ENCODE results near the gene TMPRSS11F.

TMPRSS11F gene

DNA sequence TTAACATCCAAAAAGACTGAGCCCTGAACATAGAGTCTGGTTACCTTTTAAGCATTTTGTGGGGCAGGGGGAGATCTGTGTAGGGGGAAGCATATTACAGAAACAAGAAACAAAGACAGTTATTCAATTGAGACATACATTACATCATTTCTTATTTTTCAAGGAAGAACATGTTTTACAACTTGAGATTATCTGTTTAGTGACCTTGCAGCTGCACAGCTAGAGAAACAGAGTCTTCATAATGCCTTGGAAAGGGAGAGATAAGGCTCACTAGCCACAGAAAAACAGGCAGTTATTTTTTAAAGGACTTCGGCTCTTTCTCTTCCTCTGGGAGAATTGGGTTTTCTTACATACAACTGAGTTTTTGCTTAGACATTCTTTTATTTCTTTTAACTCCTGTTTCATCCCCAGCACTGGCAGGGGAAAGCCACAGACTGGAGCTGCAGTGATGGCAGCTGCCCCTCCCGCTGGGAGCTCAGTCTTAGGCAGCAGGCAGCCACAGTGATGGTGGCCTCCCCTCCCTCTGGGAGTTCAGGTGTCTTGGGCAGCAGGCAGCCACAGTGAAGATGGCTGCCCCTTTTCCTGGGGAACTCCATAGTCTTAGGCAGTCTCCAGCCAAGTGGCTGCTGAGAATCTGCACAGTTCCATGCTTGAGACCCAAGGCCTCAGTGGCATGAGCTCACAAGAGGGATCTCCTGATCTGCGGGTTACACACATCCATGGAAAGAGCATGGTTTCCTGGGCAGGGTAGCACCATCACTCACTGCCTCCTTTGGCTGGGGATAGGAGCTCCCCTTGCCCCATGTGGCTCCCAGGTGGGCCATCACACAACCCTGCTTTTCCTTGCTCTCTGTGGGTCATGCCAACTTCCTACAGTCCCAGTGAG is 19.4 kb upstream of the TMPRSS11F start:
- no peak overlapping the region for H3K9ac ChIP-seq (ENCODE audit: low read length in 2 of 2)
- no peaks in the 10 kb centered on the region for H3K27me3 ChIP-seq (ENCODE audit: control insufficient read depth in 1 of 2, insufficient read depth in 2 of 2, low read length in 2 of 2)
- H3K36me3 ChIP-seq (ENCODE audit: control insufficient read depth in 2 of 2, insufficient read depth in 2 of 2, low read length in 2 of 2): no peaks in the 10 kb centered on the region
- no peak overlapping the region for H3K27ac ChIP-seq (ENCODE audit: low read length)
- H3K4me3 ChIP-seq (ENCODE audit: low read length in 2 of 2): no peak overlapping the region
- H3K4me1 ChIP-seq (ENCODE audit: control insufficient read depth, insufficient read depth, low read length): no peaks in the 10 kb centered on the region
- no peaks in the 10 kb centered on the region for H3K9me3 ChIP-seq (ENCODE audit: control insufficient read depth in 2 of 2, low read length in 2 of 2)

DNA sequence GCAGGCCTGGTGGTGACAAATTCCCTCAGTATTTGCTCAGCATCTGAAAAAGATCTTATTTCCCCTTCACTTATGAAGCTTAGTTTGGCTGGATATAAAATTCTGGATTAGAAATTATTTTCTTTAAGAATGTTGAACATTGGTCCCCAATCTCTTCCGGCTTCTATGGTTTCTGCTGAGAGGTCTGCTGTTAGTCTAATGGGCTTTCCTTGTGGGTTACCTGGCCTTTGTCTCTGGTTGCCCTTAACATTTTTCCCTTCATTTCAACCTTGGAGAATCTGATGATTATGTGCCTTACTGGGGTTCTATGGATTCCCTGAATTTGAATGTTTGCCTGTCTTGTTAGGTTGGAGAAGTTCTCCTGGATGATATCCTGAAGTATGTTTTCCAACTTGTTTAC is 17.4 kb upstream of the TMPRSS11F start:
- no peak overlapping the region for H3K4me3 ChIP-seq (ENCODE audit: low read length in 2 of 2)
- no peaks in the 10 kb centered on the region for H3K36me3 ChIP-seq (ENCODE audit: control insufficient read depth in 2 of 2, insufficient read depth in 2 of 2, low read length in 2 of 2)
- no peaks in the 10 kb centered on the region for H3K4me1 ChIP-seq (ENCODE audit: control insufficient read depth, insufficient read depth, low read length)
- no peak overlapping the region for H3K27ac ChIP-seq (ENCODE audit: low read length)
- H3K9ac ChIP-seq (ENCODE audit: low read length in 2 of 2): no peak overlapping the region
- H3K27me3 ChIP-seq (ENCODE audit: control insufficient read depth in 1 of 2, insufficient read depth in 2 of 2, low read length in 2 of 2): no peaks in the 10 kb centered on the region
- H3K9me3 ChIP-seq (ENCODE audit: control insufficient read depth in 2 of 2, low read length in 2 of 2): no peaks in the 10 kb centered on the region

DNA sequence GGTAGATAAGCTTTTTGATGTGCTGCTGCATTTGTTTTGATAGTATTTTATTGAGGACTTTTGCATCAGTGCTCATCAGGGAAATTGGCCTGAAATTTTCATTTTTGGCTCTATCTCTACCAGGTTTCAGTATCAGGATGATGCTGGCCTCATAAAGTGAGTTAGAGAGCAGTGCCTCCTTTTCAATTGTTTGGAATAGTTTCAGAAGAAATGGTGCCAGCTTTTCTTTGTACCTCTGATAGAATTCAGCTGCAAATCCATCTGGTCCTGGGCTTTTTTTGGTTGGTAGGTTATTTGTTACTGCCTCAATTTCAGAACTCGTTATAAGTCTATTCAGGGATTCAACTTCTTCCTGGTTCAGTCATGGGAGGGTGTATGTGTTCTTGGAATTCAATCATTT is 15.6 kb upstream of the TMPRSS11F start:
- Histone ChIP-seq H3K9ac (ENCODE audit: low read length in 2 of 2) (no peak overlapping the region), H3K27me3 (ENCODE audit: control insufficient read depth in 1 of 2, insufficient read depth in 2 of 2, low read length in 2 of 2) (no peaks in the 10 kb centered on the region), H3K4me1 (ENCODE audit: control insufficient read depth, insufficient read depth, low read length) (no peaks in the 10 kb centered on the region), H3K27ac (ENCODE audit: low read length) (no peak overlapping the region), H3K36me3 (ENCODE audit: control insufficient read depth in 2 of 2, insufficient read depth in 2 of 2, low read length in 2 of 2) (no peaks in the 10 kb centered on the region), H3K9me3 (ENCODE audit: control insufficient read depth in 2 of 2, low read length in 2 of 2) (no peaks in the 10 kb centered on the region), H3K4me3 (ENCODE audit: low read length in 2 of 2) (no peak overlapping the region)

DNA sequence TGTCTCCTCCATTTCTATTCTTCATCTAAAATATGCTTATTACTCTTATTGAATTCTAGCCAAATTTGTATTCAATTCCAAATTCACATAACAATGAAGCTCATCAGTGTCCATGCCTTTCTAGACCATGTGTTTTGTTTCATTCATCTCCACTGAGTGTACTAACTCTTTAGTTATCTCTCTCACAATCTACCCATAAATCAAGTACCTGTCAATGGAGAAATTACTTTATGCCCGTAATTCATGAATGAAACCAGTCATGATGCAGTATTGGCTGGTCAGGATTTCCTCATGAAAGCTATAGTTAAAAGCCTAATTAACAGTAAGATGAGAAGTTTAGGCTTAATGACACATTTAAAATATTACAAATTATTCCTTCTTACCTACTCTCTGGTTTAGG is 12.2 kb upstream of the TMPRSS11F start:
- H3K9ac ChIP-seq (ENCODE audit: low read length in 2 of 2): no peak overlapping the region
- no peaks in the 10 kb centered on the region for H3K4me1 ChIP-seq (ENCODE audit: control insufficient read depth, insufficient read depth, low read length)
- H3K4me3 ChIP-seq (ENCODE audit: low read length in 2 of 2): no peak overlapping the region
- no peak overlapping the region for H3K27ac ChIP-seq (ENCODE audit: low read length)
- no peaks in the 10 kb centered on the region for H3K27me3 ChIP-seq (ENCODE audit: control insufficient read depth in 1 of 2, insufficient read depth in 2 of 2, low read length in 2 of 2)
- no peaks in the 10 kb centered on the region for H3K9me3 ChIP-seq (ENCODE audit: control insufficient read depth in 2 of 2, low read length in 2 of 2)
- H3K36me3 ChIP-seq (ENCODE audit: control insufficient read depth in 2 of 2, insufficient read depth in 2 of 2, low read length in 2 of 2): no peaks in the 10 kb centered on the region

DNA sequence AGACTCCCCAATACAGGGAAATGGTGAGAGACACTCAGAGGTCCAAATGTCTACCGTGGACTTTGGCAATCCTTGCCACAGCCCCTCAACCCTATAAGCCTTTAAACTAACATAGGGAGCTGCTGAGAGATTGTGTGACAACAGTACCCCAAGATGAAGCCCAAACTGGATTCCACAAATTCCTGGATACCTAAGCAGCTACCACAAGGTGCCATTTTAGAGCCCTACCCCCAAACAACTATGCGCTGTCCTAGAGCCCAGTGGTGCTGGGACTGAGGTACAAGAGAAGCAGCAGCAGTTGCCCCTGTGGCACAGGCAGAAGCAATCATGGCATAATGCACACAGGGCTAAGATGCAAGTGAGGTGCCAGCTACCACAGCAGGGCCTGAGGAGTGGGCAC is 2.7 kb upstream of the TMPRSS11F start:
- H3K27me3 ChIP-seq (ENCODE audit: control insufficient read depth in 1 of 2, insufficient read depth in 2 of 2, low read length in 2 of 2): no peaks in the 10 kb centered on the region
- no peaks in the 10 kb centered on the region for H3K36me3 ChIP-seq (ENCODE audit: control insufficient read depth in 2 of 2, insufficient read depth in 2 of 2, low read length in 2 of 2)
- H3K27ac ChIP-seq (ENCODE audit: low read length): no peak overlapping the region
- no peaks in the 10 kb centered on the region for H3K4me1 ChIP-seq (ENCODE audit: control insufficient read depth, insufficient read depth, low read length)
- H3K4me3 ChIP-seq (ENCODE audit: low read length in 2 of 2): no peak overlapping the region
- peaks cover 0 to 4% of the 10 kb centered on the region in 2 donors for H3K9me3 ChIP-seq (ENCODE audit: control insufficient read depth in 2 of 2, low read length in 2 of 2)
- no peak overlapping the region for H3K9ac ChIP-seq (ENCODE audit: low read length in 2 of 2)

DNA sequence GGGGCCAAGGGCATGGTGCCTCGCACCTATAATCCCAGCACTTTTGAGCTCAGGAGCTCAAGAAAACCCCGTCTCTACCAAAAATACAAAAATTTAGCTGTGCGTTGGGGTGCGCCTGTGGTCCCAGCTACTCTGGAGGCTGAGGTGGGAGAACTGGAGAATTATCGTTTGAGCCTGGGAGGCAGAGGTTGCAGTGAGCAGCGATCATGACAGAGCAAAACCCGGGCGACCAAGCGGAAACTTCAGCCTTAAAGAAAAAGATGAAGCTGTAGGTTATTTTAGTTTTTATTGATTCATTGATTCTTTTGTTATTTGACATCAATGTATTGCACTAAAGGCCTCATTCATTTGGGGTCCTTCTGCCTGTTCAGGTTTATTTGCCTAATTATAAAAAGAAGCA is 5.4 kb downstream of the TMPRSS11F start:
- Histone ChIP-seq H3K27me3 (ENCODE audit: control insufficient read depth in 1 of 2, insufficient read depth in 2 of 2, low read length in 2 of 2) (no peaks in the 10 kb centered on the region), H3K4me3 (ENCODE audit: low read length in 2 of 2) (no peak overlapping the region), H3K9ac (ENCODE audit: low read length in 2 of 2) (no peak overlapping the region), H3K36me3 (ENCODE audit: control insufficient read depth in 2 of 2, insufficient read depth in 2 of 2, low read length in 2 of 2) (no peaks in the 10 kb centered on the region), H3K27ac (ENCODE audit: low read length) (no peak overlapping the region), H3K4me1 (ENCODE audit: control insufficient read depth, insufficient read depth, low read length) (no peaks in the 10 kb centered on the region), H3K9me3 (ENCODE audit: control insufficient read depth in 2 of 2, low read length in 2 of 2) (peaks cover 0 to 4% of the 10 kb centered on the region in 2 donors)

DNA sequence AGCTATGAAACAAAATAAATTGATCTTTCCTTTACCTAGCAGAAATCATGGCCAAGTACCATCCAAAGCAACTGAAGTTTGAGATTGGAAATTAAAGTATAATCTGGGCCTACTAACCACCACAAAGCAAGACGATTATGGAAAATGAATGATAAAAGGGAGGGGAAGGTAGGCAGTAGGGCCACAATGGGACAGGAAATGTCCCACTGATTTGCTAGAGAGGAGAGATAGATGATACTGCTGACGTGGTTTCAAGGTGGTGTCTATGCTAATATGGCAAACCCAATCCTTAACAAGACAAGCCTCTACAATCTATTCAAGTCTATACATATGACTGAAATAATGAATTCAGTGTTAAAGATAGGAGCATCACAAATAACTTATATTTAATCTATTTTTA is 6.1 kb downstream of the TMPRSS11F start:
- Histone ChIP-seq H3K27ac (ENCODE audit: low read length) (no peak overlapping the region), H3K36me3 (ENCODE audit: control insufficient read depth in 2 of 2, insufficient read depth in 2 of 2, low read length in 2 of 2) (no peaks in the 10 kb centered on the region), H3K9ac (ENCODE audit: low read length in 2 of 2) (no peak overlapping the region), H3K4me3 (ENCODE audit: low read length in 2 of 2) (no peak overlapping the region), H3K4me1 (ENCODE audit: control insufficient read depth, insufficient read depth, low read length) (no peaks in the 10 kb centered on the region), H3K27me3 (ENCODE audit: control insufficient read depth in 1 of 2, insufficient read depth in 2 of 2, low read length in 2 of 2) (no peaks in the 10 kb centered on the region), H3K9me3 (ENCODE audit: control insufficient read depth in 2 of 2, low read length in 2 of 2) (peaks cover 0 to 4% of the 10 kb centered on the region in 2 donors)

DNA sequence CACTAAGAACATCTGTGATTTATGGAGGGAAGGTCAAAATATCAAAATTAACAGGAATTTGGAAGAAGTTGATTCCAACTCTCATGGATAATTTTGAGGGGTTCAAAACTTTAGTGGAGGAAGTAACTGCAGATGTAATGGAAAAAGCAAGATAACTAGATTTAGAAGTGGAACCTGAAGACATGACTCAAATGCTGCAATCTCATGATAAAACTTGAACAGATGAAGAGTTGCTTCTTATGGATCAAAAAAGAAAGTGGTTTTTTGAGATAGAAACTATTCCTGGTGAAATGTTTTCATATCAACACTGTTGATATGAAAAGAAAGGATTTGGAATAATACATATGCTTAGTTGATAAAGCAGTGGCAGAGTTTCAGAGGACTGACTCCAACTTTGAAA is 9.7 kb downstream of the TMPRSS11F start:
- no peak overlapping the region for H3K4me3 ChIP-seq (ENCODE audit: low read length in 2 of 2)
- H3K27me3 ChIP-seq (ENCODE audit: control insufficient read depth in 1 of 2, insufficient read depth in 2 of 2, low read length in 2 of 2): no peaks in the 10 kb centered on the region
- H3K9me3 ChIP-seq (ENCODE audit: control insufficient read depth in 2 of 2, low read length in 2 of 2): peaks cover 0 to 4% of the 10 kb centered on the region in 2 donors
- H3K27ac ChIP-seq (ENCODE audit: low read length): no peak overlapping the region
- H3K36me3 ChIP-seq (ENCODE audit: control insufficient read depth in 2 of 2, insufficient read depth in 2 of 2, low read length in 2 of 2): no peaks in the 10 kb centered on the region
- H3K4me1 ChIP-seq (ENCODE audit: control insufficient read depth, insufficient read depth, low read length): no peaks in the 10 kb centered on the region
- no peak overlapping the region for H3K9ac ChIP-seq (ENCODE audit: low read length in 2 of 2)

DNA sequence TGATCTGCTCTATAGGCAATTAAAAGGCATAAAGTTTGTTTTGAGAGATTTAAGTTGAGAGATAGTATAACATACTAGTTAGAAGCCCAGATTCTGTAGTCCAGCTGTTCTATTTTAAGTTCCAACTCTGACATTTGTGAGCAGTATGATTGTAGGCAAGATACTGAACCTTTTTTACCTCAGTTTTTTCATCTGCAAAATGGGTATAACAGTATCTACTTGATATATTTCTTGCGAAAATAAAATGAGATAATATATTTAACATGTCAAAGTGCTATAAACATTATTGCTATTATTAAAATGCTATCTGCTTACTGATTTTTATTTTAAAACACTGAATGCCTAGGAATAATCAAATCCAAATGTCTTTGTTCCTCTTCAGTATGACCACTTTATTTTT is 19.2 kb downstream of the TMPRSS11F start:
- no peaks in the 10 kb centered on the region for H3K9me3 ChIP-seq (ENCODE audit: control insufficient read depth in 2 of 2, low read length in 2 of 2)
- H3K4me3 ChIP-seq (ENCODE audit: low read length in 2 of 2): no peak overlapping the region
- no peak overlapping the region for H3K9ac ChIP-seq (ENCODE audit: low read length in 2 of 2)
- no peak overlapping the region for H3K27ac ChIP-seq (ENCODE audit: low read length)
- no peaks in the 10 kb centered on the region for H3K36me3 ChIP-seq (ENCODE audit: control insufficient read depth in 2 of 2, insufficient read depth in 2 of 2, low read length in 2 of 2)
- no peaks in the 10 kb centered on the region for H3K27me3 ChIP-seq (ENCODE audit: control insufficient read depth in 1 of 2, insufficient read depth in 2 of 2, low read length in 2 of 2)
- H3K4me1 ChIP-seq (ENCODE audit: control insufficient read depth, insufficient read depth, low read length): no peaks in the 10 kb centered on the region

DNA sequence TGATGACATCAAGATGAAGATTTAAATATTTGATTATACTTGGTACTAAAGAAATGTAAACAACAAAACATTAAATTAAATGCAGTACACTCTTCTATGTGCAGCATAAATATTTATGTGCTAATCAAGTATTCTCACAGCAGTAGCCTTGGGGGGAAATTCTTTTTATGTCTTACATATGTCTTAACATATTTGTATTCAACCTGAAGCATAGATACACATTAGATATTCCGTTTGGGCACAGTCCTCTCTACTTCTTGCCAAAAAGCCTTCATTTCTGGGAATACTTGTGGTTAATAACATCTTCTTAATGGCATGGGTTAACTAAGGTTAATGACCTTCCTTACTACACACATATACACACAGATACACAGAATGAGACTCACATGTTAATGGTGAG is 19.8 kb downstream of the TMPRSS11F start:
- H3K4me1 ChIP-seq (ENCODE audit: control insufficient read depth, insufficient read depth, low read length): no peaks in the 10 kb centered on the region
- no peak overlapping the region for H3K9ac ChIP-seq (ENCODE audit: low read length in 2 of 2)
- H3K36me3 ChIP-seq (ENCODE audit: control insufficient read depth in 2 of 2, insufficient read depth in 2 of 2, low read length in 2 of 2): no peaks in the 10 kb centered on the region
- no peak overlapping the region for H3K4me3 ChIP-seq (ENCODE audit: low read length in 2 of 2)
- no peaks in the 10 kb centered on the region for H3K27me3 ChIP-seq (ENCODE audit: control insufficient read depth in 1 of 2, insufficient read depth in 2 of 2, low read length in 2 of 2)
- H3K27ac ChIP-seq (ENCODE audit: low read length): no peak overlapping the region
- no peaks in the 10 kb centered on the region for H3K9me3 ChIP-seq (ENCODE audit: control insufficient read depth in 2 of 2, low read length in 2 of 2)

DNA sequence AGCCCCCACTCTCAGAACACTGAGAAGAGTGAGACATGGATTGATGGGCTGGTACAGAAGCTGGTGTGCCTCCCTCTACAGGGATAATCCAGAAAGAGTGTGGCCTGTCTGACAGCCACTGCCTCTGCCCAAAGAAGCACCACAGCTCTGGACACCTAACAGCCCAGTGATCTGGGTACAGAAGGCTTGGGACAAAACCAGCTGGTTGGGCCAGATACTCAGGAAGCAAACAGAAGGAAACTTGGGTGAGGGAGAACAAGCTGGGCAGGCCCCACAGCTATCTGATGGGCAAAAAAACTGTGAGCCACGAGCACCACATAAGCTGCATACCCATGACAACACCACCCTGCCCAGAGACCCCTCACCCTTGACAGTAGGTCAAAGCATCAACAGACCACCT is 46.9 kb downstream of the TMPRSS11F start:
- Histone ChIP-seq H3K27me3 (ENCODE audit: control insufficient read depth in 1 of 2, insufficient read depth in 2 of 2, low read length in 2 of 2) (no peaks in the 10 kb centered on the region), H3K36me3 (ENCODE audit: control insufficient read depth in 2 of 2, insufficient read depth in 2 of 2, low read length in 2 of 2) (no peaks in the 10 kb centered on the region), H3K9me3 (ENCODE audit: control insufficient read depth in 2 of 2, low read length in 2 of 2) (no peaks in the 10 kb centered on the region), H3K4me3 (ENCODE audit: low read length in 2 of 2) (no peak overlapping the region), H3K9ac (ENCODE audit: low read length in 2 of 2) (no peak overlapping the region), H3K27ac (ENCODE audit: low read length) (no peak overlapping the region), H3K4me1 (ENCODE audit: control insufficient read depth, insufficient read depth, low read length) (no peaks in the 10 kb centered on the region)

All from stomach smooth muscle (tissue), 2 donors.